Hindlimb muscle (tissue), 1 donor: Measurements from ENCODE around the gene HOXC12. TPM values are rescaled to one million over a fixed set of nuclear protein-coding genes. Genes with fewer than 3 reads are reported as not detected.
A peak's percentile ranks its signal among the peaks of the same experiment; 100 is the strongest.

Experiments
- DNase-seq: peaks from one replicate; pipeline ENCODE4 v3.0.0-alpha.2; 2013
- polyA plus RNA-seq: library from polyadenylated mRNA; unstranded; fragments of 120-200 nt; gene quantifications from one replicate; pipeline ENCODE4 v1.2.1, GENCODE V29; 2013; ENCODE audit not compliant: insufficient read length

HOXC12 gene
- polyA plus RNA-seq, 1 donor, result 0.48 TPM

- no peak for DNase-seq
These were observed 29.4 kb downstream of the HOXC12 start for GRCh38 chr12:53983950-53984572.

- DNase-seq, result peak; percentile 99
These were observed 30.4 kb downstream of the HOXC12 start, which contains the start of gene HOXC10 for GRCh38 chr12:53984901-53985691. TSS of gene HOXC10 (plus strand) at chr12:53985146. CDS start at chr12:53985260, 114 bp downstream.

GRCh38 chr12:53985692-53985993, 30.9 kb downstream of the HOXC12 start:
- DNase-seq, result no peak

GRCh38 chr12:53985994-53986685, 31.4 kb downstream of the HOXC12 start:
- no peak for DNase-seq

- DNase-seq, result no peak
These were observed 32.2 kb downstream of the HOXC12 start for GRCh38 chr12:53986686-53987483.

GRCh38 chr12:53987787-53988230, 33.1 kb downstream of the HOXC12 start:
- DNase-seq, result no peak

GRCh38 chr12:53988541-53989226, 34.0 kb downstream of the HOXC12 start:
- no peak for DNase-seq

GRCh38 chr12:53989227-53990113, 34.8 kb downstream of the HOXC12 start:
- no peak for DNase-seq

- no peak for DNase-seq
These were observed 35.8 kb downstream of the HOXC12 start for GRCh38 chr12:53990311-53991076.

- no peak for DNase-seq
These were observed 36.4 kb downstream of the HOXC12 start for GRCh38 chr12:53991077-53991460.

- no peak for DNase-seq
These were observed 37.7 kb downstream of the HOXC12 start for GRCh38 chr12:53992377-53992889.

- peak; percentile 53 for DNase-seq
These were observed 38.7 kb downstream of the HOXC12 start for GRCh38 chr12:53993162-53994008.

- DNase-seq, result peak; percentile 66
These were observed 39.2 kb downstream of the HOXC12 start for GRCh38 chr12:53994009-53994263.

GRCh38 chr12:53994264-53995001, 39.7 kb downstream of the HOXC12 start:
- DNase-seq, result peak; percentile 59

- DNase-seq, result no peak
These were observed 40.3 kb downstream of the HOXC12 start for GRCh38 chr12:53995002-53995377.

GRCh38 chr12:53995378-53996239, 40.9 kb downstream of the HOXC12 start:
- DNase-seq, result no peak
